Chondrocyte (in vitro differentiated cells): ENCODE results near the gene CENPVL3. TPM values are rescaled to one million over a fixed set of nuclear protein-coding genes. Genes with fewer than 3 reads are reported as not detected.

Experiments used
- DNase-seq: peaks from one replicate; pipeline ENCODE4 v3.0.0; 2021; ENCODE audit warnings: mixed read lengths, low spot score
- H3K27ac Mint-ChIP-seq: one replicate; pipeline ENCODE4 v1.8.0; 2021; ENCODE audit warnings: mild to moderate bottlenecking, moderate library complexity, mixed read lengths; ENCODE audit not compliant: unreplicated experiment
- H3K27me3 Mint-ChIP-seq: 2 replicates; pipeline ENCODE4 v1.8.0; 2021; ENCODE audit warnings: low read depth, mixed read lengths
- H3K36me3 Mint-ChIP-seq: 2 replicates; pipeline ENCODE4 v1.8.0; 2021; ENCODE audit warnings: low read depth, mixed read lengths
- H3K4me1 Mint-ChIP-seq: 2 replicates; pipeline ENCODE4 v1.8.0; 2021; ENCODE audit warnings: low read depth, mild to moderate bottlenecking, mixed read lengths
- H3K4me3 Mint-ChIP-seq: one replicate; pipeline ENCODE4 v1.8.0; 2021; ENCODE audit warnings: mild to moderate bottlenecking, moderate library complexity, mixed read lengths; ENCODE audit not compliant: unreplicated experiment
- H3K9me3 Mint-ChIP-seq: 2 replicates; pipeline ENCODE4 v1.8.0; 2021; ENCODE audit warnings: low read depth, mixed read lengths
- CTCF ChIP-seq: fragments of 200-600 bp; sonication (generic); IDR thresholded peaks from 2 replicates; pipeline ENCODE4 v1.5.0; 2021; ENCODE audit warnings: antibody characterized with exemption, mild to moderate bottlenecking, moderate library complexity
- total RNA-seq: library from RNA; stranded (reverse); gene quantifications from 3 replicates; pipeline ENCODE4 v1.2.1, GENCODE V29; 2021

CENPVL3 gene
- total RNA-seq, 1 donor from 2014 or later = 0.17 TPM

- Mint-ChIP-seq H3K9me3 (peaks cover 6% of the 10 kb centered on the region), H3K36me3 (no peaks in the 10 kb centered on the region), H3K4me3 (no peak overlapping the region), H3K27me3 (no peaks in the 10 kb centered on the region), H3K27ac (no peak overlapping the region), H3K4me1 (peaks cover 8% of the 10 kb centered on the region)
- TF ChIP-seq CTCF = no peak
- no peak for DNase-seq
These were observed 49.2 kb downstream of the CENPVL3 start for GRCh38 chrX:51569561-51569960.

DNA sequence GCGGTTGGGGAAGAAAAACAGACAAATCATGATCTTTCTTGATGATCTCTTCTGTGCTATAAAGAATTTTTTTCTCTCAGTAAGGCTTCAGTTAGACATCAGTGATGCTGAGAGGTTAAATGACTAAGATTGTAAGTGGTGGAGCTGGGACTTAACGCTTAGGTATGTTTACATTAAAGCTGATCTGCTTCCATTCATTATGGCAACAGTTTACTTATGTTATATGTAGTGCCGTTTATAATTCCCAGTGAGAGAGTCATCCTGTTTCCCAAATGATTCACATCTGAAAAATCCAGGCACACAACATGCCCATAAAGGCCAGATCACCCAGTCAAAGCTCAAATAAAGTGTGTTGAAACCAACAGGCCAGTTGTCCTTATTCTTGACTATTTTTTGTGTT, 50.1 kb downstream of the CENPVL3 start:
- Mint-ChIP-seq H3K9me3 (peaks cover 8% of the 10 kb centered on the region), H3K27me3 (no peaks in the 10 kb centered on the region), H3K36me3 (no peaks in the 10 kb centered on the region), H3K4me3 (no peak overlapping the region), H3K27ac (no peak overlapping the region), H3K4me1 (peaks cover 8% of the 10 kb centered on the region)
- no peak for TF ChIP-seq CTCF
- no peak for DNase-seq

Other genes with a start within 250 kb of the CENPVL3 start
- gene NUDT11, start 122.3 kb downstream of the CENPVL3 start, total RNA-seq = 8.9 to 11.8 TPM (median 10.6 TPM) in 3 replicates
- gene CENPVL2, start 63.9 kb upstream of the CENPVL3 start, total RNA-seq = not detected in 3 replicates
- gene CENPVL1, start 91.6 kb upstream of the CENPVL3 start, total RNA-seq = not detected in 3 replicates
- 8.7 to 9.6 TPM (median 9.1 TPM) in 3 replicates for gene GSPT2, start 124.5 kb upstream of the CENPVL3 start, total RNA-seq